ENCODE measurements around the gene PANX1.

Gene PANX1

DNA sequence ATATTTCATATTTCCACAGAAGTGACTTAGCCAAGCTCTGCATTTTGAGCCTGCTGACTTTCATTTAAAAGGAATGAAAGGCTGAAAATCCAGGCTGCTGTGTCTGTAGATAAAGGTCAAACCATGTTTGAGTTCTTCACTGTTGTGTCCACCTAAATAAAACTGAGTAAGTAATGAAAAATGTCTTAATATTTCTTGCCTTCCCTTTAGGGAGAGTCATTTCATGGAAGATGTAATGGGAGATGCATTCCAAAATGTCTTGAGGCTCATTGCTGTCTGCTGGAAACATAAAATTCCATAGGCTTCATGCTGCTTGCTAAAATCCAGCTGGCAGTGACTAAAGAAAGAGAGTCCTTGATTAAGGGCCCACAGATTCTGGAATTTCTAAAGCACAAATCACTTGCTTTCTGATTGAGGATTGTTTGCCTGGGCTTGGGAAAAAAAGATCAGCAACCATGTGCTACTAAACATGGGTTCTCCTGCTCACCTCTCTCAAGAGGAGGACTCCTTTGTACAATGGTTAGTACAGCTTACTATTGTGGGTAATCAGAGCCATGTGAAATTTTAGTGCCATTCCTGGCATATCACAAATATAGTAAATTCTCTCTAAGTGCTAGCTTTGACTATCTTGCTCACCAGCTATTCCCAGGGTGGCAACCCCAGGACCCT, 56.9 kb downstream of the PANX1 start:
- DNase-seq (ENCODE audit: low read depth in 2 of 2): no peak

DNA sequence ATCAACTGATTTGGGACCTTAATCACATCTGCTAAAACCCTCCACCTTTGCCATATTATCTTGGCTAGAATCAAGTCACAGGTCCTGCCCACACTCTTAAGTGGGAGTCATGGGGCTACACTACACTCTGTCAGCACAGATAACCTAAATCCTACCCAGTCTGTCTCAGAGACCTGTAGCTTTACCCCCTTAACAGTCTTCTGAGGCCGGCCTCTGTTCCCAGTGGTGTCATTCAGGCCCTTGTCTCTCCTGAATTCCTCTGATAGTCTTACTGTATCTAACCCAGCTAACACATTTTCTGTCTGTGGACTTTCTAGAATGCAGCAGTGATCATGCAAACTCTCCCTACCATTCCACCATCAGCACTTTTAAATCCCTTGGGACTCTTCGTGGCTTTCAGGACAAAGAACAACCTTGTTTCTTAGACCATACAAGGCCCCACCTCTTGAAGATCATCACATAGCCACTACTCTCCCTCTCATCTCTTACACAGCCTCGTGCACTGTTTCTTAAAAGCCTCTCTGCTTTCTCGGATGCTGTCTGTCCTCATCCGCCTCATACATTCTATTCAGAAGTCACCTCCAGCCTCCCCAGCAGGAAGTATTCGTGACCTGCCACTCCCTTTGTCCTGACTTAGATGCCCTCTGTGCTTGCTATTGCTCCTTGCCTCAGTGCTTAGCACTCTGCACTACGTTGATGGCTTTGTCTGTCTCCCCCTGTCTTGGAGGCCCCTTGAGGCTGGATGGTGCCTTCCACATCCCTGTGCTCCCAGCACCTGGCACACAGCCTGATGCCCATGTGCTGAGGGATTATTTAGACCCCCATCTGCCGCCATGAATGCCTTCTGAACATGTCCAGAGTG, 57.9 kb downstream of the PANX1 start:
- no peak for DNase-seq (ENCODE audit: low read depth in 2 of 2)

DNA sequence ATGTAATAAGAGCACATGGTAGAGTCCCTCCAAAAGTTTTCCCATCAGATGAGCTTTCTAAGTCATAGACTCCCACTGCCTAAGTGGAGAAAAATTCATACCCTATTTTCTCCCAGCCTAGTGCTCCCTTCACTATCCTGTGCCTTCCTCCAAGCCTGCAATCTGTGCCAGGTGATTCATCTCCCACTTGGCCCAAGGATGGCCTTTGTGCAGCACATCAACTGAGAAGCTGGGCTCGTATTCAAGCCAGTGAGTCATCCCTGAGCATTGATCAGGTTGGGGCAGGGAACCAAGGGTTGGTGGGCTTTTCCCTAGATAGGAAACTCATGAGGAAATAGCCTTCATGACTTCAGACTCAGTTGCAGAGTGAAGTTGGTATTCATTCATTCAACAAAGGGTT, 64.6 kb downstream of the PANX1 start:
- no peak for DNase-seq (ENCODE audit: low read depth in 2 of 2)

DNA sequence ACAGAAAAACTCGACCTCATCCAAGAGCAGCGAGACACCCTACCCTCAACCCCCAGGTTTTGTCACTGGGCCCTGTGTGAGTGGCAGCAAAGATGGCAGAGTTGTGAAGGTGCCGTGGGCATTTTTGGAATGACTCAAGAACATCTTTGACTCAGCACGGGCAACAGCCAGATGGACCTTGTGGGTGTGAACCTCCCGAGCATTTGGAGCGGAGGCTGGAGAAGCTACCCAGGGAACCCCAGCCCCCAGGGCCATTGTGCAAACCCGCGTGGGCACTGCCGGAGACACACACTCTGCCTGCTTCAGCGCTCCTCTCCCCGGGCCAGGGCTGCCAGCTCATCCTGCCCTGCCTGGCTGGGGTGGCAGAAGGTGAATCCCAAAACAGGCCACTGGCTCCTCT, 66.1 kb downstream of the PANX1 start:
- no peak for DNase-seq (ENCODE audit: low read depth in 2 of 2)

DNA sequence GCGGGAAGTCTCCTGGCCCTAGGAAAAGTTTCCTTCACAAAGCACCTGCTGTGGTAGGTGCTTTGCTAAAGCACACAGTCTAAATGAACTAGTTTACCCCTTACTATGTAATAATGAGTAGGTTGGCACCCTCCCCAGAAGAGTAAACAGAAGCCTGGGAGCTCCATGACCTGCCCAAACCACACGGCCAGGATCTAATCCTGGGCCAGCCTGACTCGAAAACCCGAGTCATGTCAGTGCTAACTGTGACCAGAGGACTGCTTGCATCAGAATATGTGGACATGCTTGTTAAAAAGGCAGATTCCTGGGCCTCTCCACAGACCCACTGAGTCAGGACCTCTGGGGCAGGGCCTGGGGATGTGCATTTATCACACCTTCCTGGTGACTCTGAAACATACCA, 67.7 kb downstream of the PANX1 start:
- no peak for DNase-seq (ENCODE audit: low read depth in 2 of 2)

DNA sequence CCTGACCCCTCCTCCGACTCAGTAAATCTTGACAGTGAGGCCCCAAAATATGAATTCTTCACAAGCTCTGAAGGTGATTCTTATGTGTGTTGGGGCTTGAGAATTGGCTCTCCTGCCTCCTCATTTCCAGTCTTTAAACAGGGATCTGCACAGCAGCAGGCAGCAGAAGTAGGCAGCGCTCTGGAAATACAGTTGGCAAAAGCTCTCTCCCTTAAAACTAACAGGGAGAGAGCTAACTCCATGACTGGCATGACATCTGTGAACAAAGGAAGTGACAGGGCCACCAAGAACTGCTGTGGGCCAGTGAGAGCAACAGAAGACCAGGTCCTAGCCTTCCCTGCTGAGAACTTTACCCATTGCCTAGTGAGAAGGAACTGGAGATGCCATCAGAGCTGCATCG, 70.1 kb downstream of the PANX1 start:
- DNase-seq (ENCODE audit: low read depth in 2 of 2): no peak

DNA sequence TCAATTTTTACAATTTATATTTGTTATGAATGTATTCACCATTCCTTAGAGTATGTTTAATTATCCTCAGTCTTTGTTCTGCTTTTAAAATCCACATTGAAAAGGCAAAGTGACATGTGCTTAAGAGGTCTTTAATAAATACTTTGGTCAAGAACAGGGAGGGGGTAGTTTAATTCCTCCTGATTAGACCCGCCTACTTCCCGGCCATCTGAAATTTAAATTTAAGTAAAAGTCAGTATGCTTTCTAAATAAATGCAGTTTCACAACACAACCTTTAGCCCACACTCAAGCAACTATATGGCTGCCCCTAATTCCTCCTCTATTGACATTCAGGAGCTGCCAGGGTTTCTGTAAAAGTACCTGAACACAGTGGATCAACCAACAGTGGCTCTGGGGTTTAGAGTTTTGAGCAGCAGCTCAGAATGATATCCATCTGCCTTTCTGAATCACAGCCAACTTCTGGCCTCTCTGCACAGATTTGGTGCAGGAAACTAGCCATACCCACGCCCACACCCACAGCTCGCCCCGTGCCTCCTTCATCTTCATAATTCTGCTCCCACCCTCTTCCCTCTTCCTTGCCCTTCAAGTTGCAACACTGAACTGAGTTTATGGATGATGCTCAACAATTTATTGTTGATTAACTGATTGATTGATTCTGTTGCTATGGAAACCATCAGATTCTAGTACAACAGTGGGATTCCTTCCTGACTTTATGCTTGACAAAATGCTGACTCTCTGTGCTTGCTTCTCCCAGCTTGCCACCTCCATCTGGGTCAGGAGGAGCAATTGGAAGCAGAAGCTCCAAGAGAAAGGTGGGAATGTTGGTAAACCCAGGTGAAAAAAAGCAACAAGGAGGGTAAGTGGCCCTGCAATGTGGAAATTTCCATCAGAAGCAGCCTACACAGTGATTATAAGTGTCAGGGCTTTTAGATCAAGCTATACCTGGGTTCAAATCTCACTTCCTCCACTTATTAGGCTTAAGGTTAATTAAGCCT, 70.8 kb downstream of the PANX1 start:
- DNase-seq (ENCODE audit: low read depth in 2 of 2): no peak

DNA sequence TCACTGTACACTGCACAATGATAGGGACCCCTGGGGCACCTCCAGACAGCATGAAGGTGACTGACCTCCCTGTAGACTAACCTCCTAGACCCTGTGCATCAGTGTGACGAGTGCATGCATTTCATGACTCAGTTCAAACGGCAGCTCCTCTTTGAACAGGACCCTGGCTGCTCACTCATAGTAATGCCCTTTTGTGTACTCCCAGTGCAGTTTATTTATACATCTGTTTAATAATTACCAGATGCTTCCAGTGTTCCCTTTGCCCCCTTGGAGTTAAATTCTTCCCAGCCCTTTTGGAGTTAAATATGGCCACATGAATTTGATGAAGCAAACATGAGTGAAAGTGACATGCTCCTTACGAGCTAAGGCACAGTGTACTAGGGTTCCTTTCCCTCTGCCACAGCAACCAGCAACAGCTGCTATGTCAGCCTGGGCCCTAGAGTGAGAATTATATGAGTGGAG, 72.4 kb downstream of the PANX1 start:
- DNase-seq (ENCODE audit: low read depth in 2 of 2): no peak

DNA sequence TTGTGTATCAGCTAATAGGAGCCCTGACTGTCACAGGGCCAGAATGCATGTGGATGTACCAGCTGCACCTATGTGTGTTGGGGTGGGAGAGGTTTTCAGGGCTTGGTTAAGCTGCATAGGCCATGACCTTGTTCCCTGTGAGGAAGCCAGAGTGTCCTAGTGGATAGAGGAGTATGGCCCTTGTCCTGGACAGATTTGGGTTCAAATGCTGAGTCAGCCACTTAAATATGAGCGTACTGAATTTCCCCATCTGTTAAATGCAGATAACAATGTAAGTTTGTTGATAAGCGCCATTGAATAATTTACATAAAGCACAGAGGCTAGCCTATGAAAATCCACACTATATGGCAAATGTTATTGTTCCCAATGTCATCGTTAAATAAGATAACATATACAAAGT, 74.4 kb downstream of the PANX1 start:
- DNase-seq (ENCODE audit: low read depth in 2 of 2): no peak

DNA sequence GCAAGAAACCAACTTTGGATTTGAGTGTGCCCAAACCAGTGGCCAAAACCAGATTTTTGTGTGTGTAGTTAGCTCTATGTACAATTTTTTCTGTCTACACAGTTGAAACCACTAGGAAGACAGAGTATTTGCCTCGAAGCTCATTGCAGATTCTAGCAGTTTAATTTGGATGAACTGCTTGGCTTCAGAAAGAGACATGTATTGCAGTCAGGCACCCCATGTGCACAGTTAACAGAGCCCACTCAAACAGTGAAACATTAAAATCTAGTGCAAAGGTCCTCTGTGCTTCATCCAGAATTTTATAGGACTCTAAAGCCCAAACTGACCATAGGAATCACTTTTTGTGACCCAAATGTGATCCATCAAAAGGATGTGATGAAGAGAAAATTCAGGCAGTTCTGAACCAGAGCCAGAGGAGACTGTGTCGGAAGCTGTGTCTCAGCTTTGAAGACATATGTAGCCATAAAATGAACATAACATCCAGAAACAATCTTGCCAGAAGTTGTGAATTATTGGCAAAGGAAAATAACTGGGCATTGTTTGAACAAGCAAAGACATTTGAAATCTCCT, 82.7 kb downstream of the PANX1 start:
- DNase-seq (ENCODE audit: low read depth in 2 of 2): no peak

DNA sequence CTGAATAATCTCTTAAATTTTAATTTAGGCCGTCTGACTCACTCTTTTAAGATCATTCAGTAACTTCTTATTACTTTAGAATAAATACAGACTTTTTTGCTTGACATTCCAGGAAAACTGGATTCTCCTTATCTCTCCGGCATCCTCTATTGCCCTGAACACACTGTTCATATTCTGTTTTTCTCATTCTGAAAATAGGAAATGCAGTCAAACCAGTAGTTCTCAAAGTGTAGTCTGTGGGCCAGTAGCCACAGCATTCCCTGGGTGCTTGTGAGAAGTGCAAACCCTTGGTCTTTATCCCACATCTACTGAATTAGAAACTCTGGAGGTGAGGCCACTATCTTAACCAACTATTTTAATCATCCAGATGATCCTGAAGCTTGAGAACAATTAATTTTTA, 84.3 kb downstream of the PANX1 start:
- DNase-seq (ENCODE audit: low read depth in 2 of 2): no peak

DNA sequence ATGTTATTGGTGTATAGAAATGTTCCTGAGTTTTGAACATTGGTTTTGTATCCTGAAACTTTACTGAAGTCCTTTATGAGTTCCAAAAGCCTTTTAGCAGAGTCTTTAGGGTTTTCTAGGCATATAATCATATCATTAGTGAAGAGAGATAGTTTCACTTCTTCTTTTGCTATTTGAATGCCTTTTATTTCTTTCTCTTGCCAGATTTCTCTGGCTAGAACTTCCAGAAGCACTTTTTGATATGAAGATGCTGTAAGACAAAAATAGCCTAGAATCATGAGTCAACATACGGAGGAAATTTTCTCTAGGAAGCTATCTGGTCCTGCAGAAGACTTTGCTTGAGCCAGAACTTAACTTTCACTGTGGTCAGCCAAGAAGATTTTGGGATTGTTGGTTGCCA, 89.1 kb downstream of the PANX1 start:
- no peak for DNase-seq (ENCODE audit: low read depth in 2 of 2)

DNA sequence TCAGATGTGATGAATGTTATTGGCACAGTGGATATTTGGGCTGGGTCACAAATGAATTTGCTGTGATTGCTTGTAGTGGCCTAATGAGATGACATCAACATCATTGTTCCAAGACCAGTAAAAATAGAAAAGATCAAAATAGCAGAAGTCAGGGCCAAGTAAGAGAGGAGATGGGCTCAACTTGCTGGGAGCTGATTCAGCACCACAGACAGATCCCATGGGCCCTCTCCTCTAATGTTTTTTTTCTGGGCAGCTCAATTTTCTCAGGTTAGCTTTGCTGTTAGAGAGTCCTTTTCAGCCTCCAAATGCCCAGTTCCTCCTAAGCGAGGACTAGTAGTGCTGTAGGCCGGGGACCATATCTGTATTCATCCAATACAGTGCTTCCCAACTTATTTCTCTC, 89.7 kb downstream of the PANX1 start:
- DNase-seq (ENCODE audit: low read depth in 2 of 2): no peak

DNA sequence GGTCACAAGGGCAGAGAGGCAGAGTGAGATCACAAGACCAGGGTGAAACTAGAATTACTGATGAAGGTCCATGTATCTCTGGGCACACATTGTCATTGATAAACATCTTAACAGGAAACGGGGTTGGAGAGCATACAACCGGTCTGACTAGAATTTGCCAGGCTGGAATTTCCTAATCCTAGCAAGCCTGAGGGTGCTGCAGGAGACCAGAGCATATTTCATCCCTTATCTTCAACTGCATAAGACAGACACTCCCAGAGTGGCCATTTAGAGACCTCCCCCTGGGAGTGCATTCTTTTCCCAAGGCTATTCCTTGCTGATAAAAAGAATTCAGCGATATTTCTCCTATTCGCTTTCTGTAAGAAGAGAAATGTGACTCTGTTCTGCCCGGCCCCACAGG, 91.1 kb downstream of the PANX1 start:
- no peak for DNase-seq (ENCODE audit: low read depth in 2 of 2)

DNA sequence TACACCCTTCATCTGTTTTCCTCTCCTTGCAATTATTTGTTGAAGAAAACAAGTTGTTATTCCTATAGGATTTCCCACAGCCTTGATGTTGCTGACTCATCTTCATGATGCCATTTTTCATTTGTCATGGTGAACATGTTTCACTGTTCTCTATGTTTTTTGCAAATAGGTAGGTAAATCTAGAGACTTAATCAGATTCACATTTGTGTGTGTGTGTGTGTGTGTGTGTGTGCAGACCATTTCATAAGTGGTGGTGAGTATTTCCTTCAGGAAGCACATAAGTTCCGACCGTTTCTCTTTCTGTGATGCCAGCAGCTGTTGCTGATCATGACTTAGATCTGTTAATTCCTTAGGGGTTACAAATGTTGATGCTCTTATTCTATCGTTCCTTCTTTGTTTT, 95.4 kb downstream of the PANX1 start:
- DNase-seq (ENCODE audit: low read depth in 2 of 2): no peak
